Fibroblast of pulmonary artery (primary cell): ENCODE results near the gene GPR4.

ENCODE experiments used
- DNase-seq: peaks from one replicate; pipeline ENCODE4 v3.0.0-alpha.2; 2010; ENCODE audit warnings: low read depth
- H3K4me3 ChIP-seq: replicated peaks from 2 replicates; pipeline ENCODE4 v1.5.1; 2011; ENCODE audit warnings: low read depth, mild to moderate bottlenecking, control low read depth, low read length, moderate library complexity
- TF ChIP-seq, protein P1 (sequence below): IDR thresholded peaks from 2 replicates; pipeline ENCODE4 v1.5.1; 2011; ENCODE audit warnings: mild to moderate bottlenecking, control low read depth, low read length, inconsistent platforms; ENCODE audit errors: missing control alignments

Gene GPR4

DNA sequence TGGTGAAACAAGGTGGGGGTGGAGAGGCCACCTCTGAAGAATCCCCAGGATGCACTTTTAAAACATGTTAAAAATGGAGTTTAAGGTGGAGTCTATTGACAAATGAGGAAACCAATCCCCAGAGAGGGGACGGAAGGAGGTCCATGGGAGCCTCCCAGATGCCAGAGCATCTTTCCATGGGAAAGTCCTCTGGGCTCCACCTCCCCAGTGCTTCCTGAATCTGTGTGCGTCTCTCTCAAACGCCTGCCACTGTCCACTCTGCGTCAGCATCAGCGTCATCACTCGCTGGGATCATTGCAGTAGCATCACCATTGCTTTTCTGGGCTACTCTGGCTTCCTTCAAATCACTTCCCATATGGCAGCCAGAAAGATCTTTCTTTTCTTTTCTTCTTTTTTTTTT lies 6.2 kb downstream of the GPR4 start:
- no peak overlapping the region for H3K4me3 ChIP-seq
- DNase-seq, result peak; percentile 59
- TF ChIP-seq, protein P1, sequence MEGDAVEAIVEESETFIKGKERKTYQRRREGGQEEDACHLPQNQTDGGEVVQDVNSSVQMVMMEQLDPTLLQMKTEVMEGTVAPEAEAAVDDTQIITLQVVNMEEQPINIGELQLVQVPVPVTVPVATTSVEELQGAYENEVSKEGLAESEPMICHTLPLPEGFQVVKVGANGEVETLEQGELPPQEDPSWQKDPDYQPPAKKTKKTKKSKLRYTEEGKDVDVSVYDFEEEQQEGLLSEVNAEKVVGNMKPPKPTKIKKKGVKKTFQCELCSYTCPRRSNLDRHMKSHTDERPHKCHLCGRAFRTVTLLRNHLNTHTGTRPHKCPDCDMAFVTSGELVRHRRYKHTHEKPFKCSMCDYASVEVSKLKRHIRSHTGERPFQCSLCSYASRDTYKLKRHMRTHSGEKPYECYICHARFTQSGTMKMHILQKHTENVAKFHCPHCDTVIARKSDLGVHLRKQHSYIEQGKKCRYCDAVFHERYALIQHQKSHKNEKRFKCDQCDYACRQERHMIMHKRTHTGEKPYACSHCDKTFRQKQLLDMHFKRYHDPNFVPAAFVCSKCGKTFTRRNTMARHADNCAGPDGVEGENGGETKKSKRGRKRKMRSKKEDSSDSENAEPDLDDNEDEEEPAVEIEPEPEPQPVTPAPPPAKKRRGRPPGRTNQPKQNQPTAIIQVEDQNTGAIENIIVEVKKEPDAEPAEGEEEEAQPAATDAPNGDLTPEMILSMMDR, result no peak

DNA sequence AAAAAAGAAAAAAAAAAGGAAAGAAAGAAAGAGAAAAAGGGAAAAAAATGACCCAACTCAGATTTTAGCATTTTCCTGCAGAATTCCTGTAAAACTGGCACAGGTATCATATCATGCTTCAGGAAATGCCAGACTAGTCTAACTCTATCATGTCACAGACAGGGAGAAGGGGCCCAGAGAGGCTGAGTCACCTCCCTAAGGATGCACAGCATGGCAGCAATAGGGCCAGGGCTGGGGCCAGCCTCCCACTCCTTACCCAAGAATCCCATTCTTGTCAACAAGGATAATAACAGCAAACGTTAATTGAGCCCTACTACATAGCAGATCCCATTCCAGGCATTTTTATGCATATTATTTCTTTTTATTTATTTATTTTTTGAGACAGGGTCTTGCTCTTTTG lies 8.5 kb downstream of the GPR4 start:
- no peak for DNase-seq
- TF ChIP-seq, protein P1, result no peak
- H3K4me3 ChIP-seq, result no peak overlapping the region

DNA sequence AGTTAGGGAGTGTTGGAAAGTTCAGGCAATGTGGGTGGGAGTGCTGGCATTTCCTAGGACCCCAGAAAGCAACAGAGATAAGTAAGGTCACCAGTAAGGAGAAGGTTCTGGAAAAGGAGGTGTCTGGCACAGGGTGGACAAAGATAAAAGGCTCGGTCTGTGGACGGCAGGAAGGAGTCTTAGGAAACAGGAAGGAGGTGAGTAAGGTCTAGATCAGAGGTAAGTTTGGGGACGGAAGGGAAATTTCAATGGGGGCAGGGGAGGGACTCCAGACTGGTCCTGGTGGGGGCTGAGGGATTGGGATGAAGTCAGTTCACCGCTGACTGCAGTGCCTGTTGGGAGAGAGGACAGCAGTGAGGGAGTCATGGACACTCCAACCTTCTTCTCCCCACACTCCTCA lies 9.6 kb downstream of the GPR4 start:
- H3K4me3 ChIP-seq, result no peak overlapping the region
- TF ChIP-seq, protein P1, result no peak
- no peak for DNase-seq

DNA sequence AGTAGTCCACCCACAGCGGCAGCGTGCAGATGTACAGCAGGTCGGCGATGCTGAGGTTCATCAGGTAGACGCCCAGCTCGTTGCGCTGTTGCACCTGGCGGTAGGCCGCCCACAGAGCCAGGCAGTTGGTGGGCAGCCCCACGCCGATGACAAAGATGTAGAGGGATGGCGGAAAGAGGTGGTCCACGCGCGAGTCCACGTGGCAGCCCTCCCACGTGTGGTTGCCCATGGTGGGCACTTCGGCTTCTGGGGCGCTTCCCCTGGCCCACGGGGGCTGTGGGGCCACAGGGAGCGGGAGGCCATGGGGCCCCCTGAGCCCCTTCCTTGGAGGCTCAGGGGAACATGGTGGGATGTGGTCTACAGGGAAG lies 10.4 kb downstream of the GPR4 start:
- DNase-seq, result no peak
- TF ChIP-seq, protein P1, result no peak
- no peak overlapping the region for H3K4me3 ChIP-seq

DNA sequence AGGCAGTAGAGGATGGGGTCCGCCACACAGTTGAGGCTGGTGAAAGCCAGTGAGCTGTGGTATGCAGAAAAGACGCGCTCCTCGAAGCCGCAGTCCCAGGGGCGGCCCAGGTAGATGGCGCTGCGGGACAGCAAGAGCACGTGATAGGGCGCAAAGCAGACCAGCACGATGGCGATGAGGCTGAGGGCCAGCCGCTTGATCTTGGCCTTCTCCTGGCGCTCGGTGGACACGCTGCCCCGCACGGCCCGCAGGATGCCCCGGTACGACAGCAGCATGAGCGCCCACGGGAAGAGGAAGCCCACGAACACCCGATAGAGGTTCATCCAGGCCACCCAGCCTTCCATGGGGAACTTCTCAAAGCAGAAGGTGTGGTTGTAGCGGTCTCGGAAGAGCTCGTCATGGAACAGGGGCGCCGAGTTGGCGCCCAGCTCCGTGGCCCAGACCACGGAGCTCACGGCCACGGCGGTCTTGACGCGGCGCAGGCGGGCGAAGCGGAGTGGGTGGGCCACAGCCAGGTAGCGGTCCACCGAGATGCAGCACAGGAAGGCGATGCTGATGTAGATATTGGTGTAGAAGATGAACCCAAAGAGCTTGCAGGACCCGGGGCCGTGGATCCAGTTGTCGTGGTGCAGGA lies 10.9 kb downstream of the GPR4 start:
- no peak for DNase-seq
- no peak overlapping the region for H3K4me3 ChIP-seq
- TF ChIP-seq, protein P1, result peak; percentile 24

DNA sequence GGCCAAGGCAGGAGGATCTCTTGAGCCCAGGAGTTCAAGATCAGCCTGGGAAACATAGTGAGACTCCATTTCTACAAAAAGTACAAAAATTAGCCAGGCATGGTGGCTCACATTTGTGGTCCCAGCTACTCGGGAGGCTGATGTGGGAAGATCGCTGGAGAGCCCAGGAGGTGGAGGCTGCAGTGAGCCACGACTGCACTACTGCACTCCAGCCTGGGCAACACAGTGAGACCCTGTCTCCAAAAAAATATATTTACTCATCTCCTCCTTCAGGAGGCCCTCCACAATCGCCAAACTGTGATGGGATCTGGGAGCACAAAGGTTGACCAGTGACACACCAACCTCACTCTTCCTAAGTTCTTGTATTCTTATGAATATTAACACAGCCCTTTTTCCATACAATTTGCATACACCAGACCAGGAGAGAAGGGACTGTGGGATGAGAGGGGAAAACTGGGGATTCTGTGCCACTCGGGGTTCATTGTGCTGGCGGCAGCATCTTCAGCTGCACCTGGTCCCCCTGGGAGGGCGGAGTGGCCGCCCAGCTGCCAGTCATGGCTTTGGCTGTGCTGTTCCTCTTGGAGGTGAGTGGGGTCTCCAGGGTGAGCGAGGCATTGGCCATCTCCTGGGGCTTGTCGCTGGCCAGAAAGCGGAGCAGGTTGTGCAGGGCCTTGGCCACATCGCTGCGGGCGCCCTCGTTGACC lies 11.6 kb downstream of the GPR4 start:
- H3K4me3 ChIP-seq, result no peak overlapping the region
- DNase-seq, result no peak
- TF ChIP-seq, protein P1, result no peak

DNA sequence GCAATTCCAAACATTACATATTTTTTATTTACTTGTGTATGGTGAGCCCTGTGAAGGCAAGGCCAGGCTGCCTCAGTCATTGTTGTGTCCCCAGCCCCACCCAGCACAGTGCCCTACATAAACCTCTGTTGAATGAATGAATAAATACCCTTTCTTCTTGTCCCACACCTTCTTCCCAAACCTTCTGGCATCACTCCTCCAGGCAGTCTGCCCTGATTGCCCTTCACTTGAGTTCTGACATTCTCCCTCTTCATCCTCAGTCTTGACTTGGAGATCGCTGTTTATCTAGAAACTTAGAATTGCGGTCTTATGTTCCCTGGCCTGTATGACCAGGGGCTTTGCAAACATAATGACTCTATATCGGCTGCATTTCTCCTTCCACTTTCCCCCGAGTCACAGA lies 12.2 kb downstream of the GPR4 start:
- TF ChIP-seq, protein P1, result no peak
- H3K4me3 ChIP-seq, result no peak overlapping the region
- no peak for DNase-seq
